GM06990 (cell line): ENCODE measurements around the gene MBD6.

Experiments
- DNase-seq: peaks from one replicate; pipeline ENCODE4 v3.0.0-alpha.2; 2011; ENCODE audit not compliant: insufficient read length; ENCODE audit errors: extremely low read depth
- H3K27me3 ChIP-seq: replicated peaks from 2 replicates; pipeline ENCODE4 v1.6.0; 2011; ENCODE audit warnings: low read length; ENCODE audit not compliant: control insufficient read depth, insufficient read depth
- H3K36me3 ChIP-seq: 2 replicates; pipeline ENCODE4 v1.5.1; 2011; ENCODE audit warnings: low read length; ENCODE audit not compliant: control insufficient read depth, insufficient read depth
- H3K4me3 ChIP-seq: replicated peaks from 2 replicates; pipeline ENCODE4 v1.5.1; 2011; ENCODE audit warnings: low read depth, mild to moderate bottlenecking, control low read depth, low read length
- CTCF ChIP-seq: IDR thresholded peaks from 2 replicates; pipeline ENCODE4 v1.5.1; 2011; ENCODE audit warnings: low read length, control low read depth, mild to moderate bottlenecking, inconsistent platforms; ENCODE audit not compliant: insufficient read depth, poor library complexity, severe bottlenecking

MBD6 gene

GRCh38 chr12:57530396-57531142 is 7.9 kb downstream of the MBD6 start:
- no peak for DNase-seq
- no peak overlapping the region for H3K4me3 ChIP-seq
- no peak for TF ChIP-seq CTCF
- no peaks in the 10 kb centered on the region for H3K27me3 ChIP-seq
- H3K36me3 ChIP-seq, result peaks cover 54% of the 10 kb centered on the region

GRCh38 chr12:57531836-57532235 is 9.2 kb downstream of the MBD6 start:
- Histone ChIP-seq H3K36me3 (peaks cover 51% of the 10 kb centered on the region), H3K27me3 (no peaks in the 10 kb centered on the region), H3K4me3 (no peak overlapping the region)
- TF ChIP-seq CTCF, result no peak
- DNase-seq, result no peak

- Histone ChIP-seq H3K4me3 (no peak overlapping the region), H3K36me3 (peaks cover 47% of the 10 kb centered on the region), H3K27me3 (no peaks in the 10 kb centered on the region)
- no peak for TF ChIP-seq CTCF
- DNase-seq, result no peak
Observed at GRCh38 chr12:57533108-57533507, 10.5 kb downstream of the MBD6 start.

DNA sequence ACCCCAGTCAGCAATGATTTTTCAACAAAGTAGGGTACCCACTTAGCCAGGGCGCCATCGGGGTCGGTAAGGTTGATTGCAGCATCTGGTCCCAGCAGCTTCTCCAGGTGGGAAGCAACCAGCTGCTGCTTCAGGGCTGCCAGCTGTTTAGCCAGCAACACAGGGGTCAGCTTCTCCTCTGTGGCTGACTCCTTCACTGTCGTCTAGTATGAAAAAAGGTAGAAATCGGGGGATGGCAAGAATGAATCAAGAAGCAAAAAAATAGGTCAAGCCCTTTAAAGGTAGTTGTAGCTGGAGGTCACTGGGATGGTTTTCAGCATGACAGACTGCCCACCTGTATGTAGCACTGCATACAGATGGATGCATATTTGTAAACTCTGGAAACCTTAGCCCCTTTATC is 11.6 kb downstream of the MBD6 start:
- no peak for TF ChIP-seq CTCF

DNA sequence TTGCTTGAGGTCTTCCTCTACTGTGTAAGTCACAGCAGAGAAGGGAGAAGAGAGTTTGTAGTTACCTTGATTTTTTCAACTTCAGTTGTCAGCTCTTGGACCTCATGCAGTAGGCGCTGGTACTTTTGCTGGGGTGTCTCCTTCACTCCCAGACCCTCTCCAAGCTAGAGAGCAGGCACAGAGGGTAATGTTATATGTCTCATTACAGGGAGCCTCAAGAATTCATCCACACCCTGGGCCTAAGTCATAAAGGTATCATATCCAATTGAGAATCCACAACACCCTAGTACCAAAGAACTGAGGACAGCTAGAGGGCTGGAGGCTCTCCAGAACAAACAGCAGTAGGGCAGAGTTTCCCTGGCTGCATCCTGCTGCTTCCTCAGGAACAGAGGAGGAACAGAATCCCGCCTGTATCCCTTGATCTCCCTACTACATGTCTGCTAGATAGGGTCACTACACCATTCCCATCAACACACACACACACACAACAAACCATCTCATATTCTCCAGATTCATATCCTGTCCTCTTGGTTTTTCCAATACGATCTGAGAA is 12.4 kb downstream of the MBD6 start:
- no peak overlapping the region for H3K4me3 ChIP-seq
- no peaks in the 10 kb centered on the region for H3K27me3 ChIP-seq
- H3K36me3 ChIP-seq, result peaks cover 41% of the 10 kb centered on the region
- no peak for TF ChIP-seq CTCF
- DNase-seq, result no peak

More for the DNA sequence above, 11.6 kb downstream of the MBD6 start:
- H3K36me3 ChIP-seq, result peaks cover 44% of the 10 kb centered on the region
- H3K27me3 ChIP-seq, result no peaks in the 10 kb centered on the region
- no peak overlapping the region for H3K4me3 ChIP-seq
- DNase-seq, result no peak
